Thyroid gland (tissue), 4 donors: ENCODE data around the gene TSPAN11.

ENCODE experiments used
- POLR2A ChIP-seq, 2 donors: fragments of 450-650 bp; IDR thresholded peaks; one replicate each; pipeline ENCODE4 v1.6.1; 2017; ENCODE audit warnings: antibody characterized with exemption in 2 of 2, mild to moderate bottlenecking in 2 of 2, moderate library complexity in 1 of 2
- TF ChIP-seq, protein P1 (sequence below), 6 experiments: fragments of 200-600 bp in 3 of 6; fragments of 450-650 bp in 3 of 6; sonication (generic) in 3 of 6; IDR thresholded peaks; one replicate each; pipeline ENCODE4 v1.5.1; 2016 to 2019; ENCODE audit warnings: antibody characterized with exemption in 6 of 6, mild to moderate bottlenecking in 2 of 6, inconsistent platforms in 1 of 6, moderate library complexity in 1 of 6

GRCh38 chr12:30896461-30896860 is 30.1 kb upstream of the TSPAN11 start:
- no peak for TF ChIP-seq POLR2A (IDR thresholded peaks at IDR 0.05)
- TF ChIP-seq, protein P1, sequence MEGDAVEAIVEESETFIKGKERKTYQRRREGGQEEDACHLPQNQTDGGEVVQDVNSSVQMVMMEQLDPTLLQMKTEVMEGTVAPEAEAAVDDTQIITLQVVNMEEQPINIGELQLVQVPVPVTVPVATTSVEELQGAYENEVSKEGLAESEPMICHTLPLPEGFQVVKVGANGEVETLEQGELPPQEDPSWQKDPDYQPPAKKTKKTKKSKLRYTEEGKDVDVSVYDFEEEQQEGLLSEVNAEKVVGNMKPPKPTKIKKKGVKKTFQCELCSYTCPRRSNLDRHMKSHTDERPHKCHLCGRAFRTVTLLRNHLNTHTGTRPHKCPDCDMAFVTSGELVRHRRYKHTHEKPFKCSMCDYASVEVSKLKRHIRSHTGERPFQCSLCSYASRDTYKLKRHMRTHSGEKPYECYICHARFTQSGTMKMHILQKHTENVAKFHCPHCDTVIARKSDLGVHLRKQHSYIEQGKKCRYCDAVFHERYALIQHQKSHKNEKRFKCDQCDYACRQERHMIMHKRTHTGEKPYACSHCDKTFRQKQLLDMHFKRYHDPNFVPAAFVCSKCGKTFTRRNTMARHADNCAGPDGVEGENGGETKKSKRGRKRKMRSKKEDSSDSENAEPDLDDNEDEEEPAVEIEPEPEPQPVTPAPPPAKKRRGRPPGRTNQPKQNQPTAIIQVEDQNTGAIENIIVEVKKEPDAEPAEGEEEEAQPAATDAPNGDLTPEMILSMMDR (IDR thresholded peaks at IDR 0.05), result no peak
